Stimulated activated effector memory CD8-positive, alpha-beta T cell treated with anti-CD3 and anti-CD28 coated beads, Interleukin-12 subunit alpha, Interleukin-12 subunit beta, amount 100 ng/mL, for 72 hours (primary cell): ENCODE data around the gene ZNF341.
A peak's percentile ranks its signal among the peaks of the same experiment; 100 is the strongest.

Source experiments
- ATAC-seq: fragments of 150-1000 bp; cut with Tn5 transposase; 2 replicates; pipeline ENCODE4 v1.10.0; 2021
- DNase-seq, 2 donors: peaks; one replicate each; pipeline ENCODE4 v3.0.0; 2021 to 2022; ENCODE audit warnings: low spot score in 2 of 2
- H3K27ac Mint-ChIP-seq: one replicate; pipeline ENCODE4 v1.8.0; 2022; ENCODE audit warnings: mild to moderate bottlenecking, mixed read lengths
- H3K36me3 Mint-ChIP-seq: one replicate; pipeline ENCODE4 v1.8.0; 2022; ENCODE audit warnings: mild to moderate bottlenecking, mixed read lengths
- H3K4me1 Mint-ChIP-seq: one replicate; pipeline ENCODE4 v1.8.0; 2022; ENCODE audit warnings: mixed read lengths
- H3K4me3 Mint-ChIP-seq: one replicate; pipeline ENCODE4 v1.8.0; 2022; ENCODE audit warnings: mild to moderate bottlenecking, mixed read lengths
- H3K9me3 Mint-ChIP-seq: one replicate; pipeline ENCODE4 v1.8.0; 2022; ENCODE audit warnings: mixed read lengths

Gene ZNF341

DNA sequence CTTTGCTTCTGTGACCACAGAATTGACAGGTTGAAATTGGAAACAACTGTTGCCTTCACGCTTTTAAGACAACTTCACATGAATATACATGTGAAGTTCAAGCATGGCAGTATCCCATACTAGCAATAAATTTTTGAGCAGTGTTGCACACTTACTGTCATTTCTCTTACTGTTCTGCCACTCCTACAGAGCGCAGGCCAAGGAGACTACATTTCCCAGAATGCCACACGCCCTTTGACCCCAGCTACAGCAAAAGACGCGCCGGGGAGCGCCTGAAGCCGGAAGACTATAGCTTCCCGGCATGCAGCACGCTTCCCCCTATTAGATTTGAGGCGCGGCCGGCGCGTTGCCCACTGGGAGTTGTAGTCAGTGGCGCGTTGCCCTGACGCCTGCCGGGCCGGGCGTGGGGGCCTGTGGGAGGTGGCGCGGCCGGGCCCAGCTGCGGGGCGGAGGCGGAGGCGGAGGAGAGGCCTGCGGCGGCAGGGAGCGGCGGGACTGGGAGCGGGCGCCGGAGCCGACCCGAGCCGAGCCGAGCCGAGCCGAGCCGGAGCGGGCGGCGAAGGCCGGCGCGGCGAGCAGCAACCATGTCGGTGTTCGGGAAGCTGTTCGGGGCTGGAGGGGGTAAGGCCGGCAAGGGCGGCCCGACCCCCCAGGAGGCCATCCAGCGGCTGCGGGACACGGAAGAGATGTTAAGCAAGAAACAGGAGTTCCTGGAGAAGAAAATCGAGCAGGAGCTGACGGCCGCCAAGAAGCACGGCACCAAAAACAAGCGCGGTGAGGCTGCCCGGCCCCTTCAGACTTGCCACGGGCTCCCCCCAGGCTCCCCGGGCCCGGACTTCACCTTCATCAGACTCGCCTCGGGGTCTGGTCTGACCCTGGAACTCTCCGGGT, 79.3 kb downstream of the ZNF341 start, which contains the start of gene CHMP4B:
Gene CHMP4B (plus strand): TSS at position 464 of the 891 bp plus-strand sequence. CDS start 121 bp downstream, at position 585.
- Mint-ChIP-seq H3K4me3 (peak within 1 kb of the TSS; percentile 100), H3K36me3 (peaks cover 44% of the 10 kb centered on the region), H3K4me1 (peaks cover 42% of the 10 kb centered on the region), H3K9me3 (no peaks in the 10 kb centered on the region), H3K27ac (peak within 1 kb of the TSS; percentile 100)
- DNase-seq (peak; percentile 93 to 98), ATAC-seq (peak; percentile 98)

DNA sequence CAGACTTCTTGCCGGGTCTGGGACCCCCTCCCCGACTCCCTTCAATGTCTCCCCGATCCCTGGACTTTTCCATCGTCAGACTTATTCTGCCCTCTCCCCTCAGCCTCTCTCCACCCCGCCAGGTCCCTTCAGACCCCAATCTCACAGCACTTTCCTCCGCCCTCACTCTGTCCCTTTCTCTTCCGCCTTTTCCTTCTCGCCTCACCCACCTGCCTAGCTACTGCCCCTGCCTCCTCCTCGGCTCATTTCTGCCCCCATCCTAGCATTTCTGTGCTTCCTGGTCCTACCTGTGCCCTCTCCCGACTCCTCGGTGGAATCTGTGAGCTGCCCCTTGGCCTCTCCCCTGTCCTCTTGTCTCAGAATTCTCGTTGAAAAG, 80.0 kb downstream of the ZNF341 start:
- ATAC-seq, result no peak
- DNase-seq, result peak; percentile 10 to 63
- peaks cover 48% of the 10 kb centered on the region for H3K4me1 Mint-ChIP-seq

DNA sequence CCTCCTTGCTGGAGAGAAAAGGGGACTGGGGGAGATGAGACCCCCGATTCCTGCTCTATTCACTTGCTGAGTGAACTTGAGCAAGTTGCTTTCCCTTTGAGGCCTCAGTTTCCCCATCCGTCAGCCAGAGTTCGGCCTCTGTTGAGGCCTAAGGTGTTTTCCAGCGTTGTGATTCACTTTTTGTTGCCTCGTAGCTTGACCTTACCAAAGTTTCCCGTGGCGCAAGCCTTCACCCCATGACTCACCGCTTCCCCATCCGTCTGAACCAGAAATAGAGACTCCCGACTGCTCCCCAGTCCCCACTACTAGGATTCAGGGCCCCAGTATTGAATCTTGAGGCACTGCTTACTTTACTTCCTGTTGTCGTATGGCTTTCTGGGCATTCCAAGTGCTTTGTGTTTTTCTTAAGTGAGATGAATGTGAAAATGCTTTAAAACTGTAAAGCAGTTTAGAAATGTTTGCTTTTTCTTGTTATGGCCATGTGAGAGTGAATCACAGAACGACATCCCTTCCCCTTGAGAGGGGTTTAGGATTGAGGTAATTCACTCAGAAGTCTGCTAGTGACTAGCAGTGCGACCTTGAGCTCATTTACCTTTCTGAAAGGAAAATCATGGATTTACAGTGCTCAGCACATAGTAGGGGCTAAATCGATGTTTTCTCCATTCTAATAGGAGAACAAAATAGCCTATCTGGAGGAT, 80.5 kb downstream of the ZNF341 start:
- H3K4me1 Mint-ChIP-seq, result peaks cover 50% of the 10 kb centered on the region
- no peaks in the 10 kb centered on the region for H3K9me3 Mint-ChIP-seq
- peak; percentile 9 to 67 for DNase-seq

More for the DNA sequence above, 80.0 kb downstream of the ZNF341 start:
- Mint-ChIP-seq H3K27ac (peak overlapping the region; percentile 100), H3K9me3 (no peaks in the 10 kb centered on the region), H3K36me3 (peaks cover 49% of the 10 kb centered on the region), H3K4me3 (peak overlapping the region; percentile 100)

DNA sequence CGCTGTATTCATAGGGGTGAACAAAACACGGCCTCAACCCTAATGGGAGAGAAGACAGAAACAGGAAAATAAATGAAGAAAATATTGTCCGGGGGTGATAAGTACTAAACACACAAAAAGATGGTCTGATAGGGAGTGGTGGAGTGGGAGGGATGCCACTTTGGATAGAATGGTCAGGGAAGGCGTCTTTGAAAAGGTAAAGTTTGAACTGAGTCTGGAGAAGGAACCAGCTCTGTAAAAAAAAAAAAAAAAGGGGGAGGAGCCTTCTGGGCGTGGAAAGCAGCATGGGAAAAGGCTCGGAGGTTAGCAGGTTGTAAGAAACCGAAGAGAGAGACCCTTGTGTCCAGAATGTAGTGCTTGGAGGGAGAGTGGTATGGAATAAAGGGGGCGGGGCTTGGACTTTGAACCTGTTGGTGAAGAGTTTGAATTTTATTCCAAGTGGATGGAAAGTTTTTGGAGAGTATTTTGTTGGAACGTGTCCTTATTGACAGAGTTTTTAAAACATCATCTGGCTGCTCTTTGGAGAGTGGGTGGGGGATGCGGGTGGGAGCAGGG, 81.2 kb downstream of the ZNF341 start:
- DNase-seq (no peak), ATAC-seq (no peak)
- Mint-ChIP-seq H3K9me3 (no peaks in the 10 kb centered on the region), H3K4me3 (peak overlapping the region; percentile 100), H3K36me3 (peaks cover 49% of the 10 kb centered on the region), H3K27ac (peak overlapping the region; percentile 100), H3K4me1 (peaks cover 57% of the 10 kb centered on the region)

More for the DNA sequence above, 80.5 kb downstream of the ZNF341 start:
- ATAC-seq, result no peak
- H3K27ac Mint-ChIP-seq, result peak overlapping the region; percentile 100
- H3K36me3 Mint-ChIP-seq, result peaks cover 49% of the 10 kb centered on the region
- H3K4me3 Mint-ChIP-seq, result peak overlapping the region; percentile 100

DNA sequence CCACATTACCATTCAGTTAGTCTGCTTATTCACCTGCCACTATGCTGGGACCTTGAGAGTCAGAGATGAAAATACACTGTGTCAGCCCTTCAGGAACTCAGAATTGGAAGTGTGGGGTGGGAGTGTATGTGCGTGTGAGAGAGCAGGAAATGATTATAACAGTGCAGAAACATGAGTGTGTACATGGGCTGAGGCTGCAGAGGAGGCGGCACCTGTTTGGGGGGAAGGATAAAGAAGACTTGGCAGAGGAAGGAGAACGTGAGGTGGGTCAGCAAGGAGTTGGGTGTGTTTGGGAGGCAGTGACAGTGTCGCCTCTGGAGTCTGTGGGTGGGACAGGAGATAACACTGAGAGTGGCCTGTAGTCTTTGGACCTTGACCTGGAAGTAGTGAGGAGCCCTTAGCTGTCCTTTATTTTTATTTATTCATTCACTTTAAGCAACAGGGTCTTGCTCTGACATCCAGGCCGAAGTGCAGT, 82.5 kb downstream of the ZNF341 start:
- no peaks in the 10 kb centered on the region for H3K9me3 Mint-ChIP-seq
- DNase-seq (no peak), ATAC-seq (peak; percentile 43)
- peaks cover 58% of the 10 kb centered on the region for H3K36me3 Mint-ChIP-seq
- H3K27ac Mint-ChIP-seq, result peak overlapping the region; percentile 60
- H3K4me1 Mint-ChIP-seq, result peaks cover 69% of the 10 kb centered on the region
- peak overlapping the region; percentile 100 for H3K4me3 Mint-ChIP-seq

DNA sequence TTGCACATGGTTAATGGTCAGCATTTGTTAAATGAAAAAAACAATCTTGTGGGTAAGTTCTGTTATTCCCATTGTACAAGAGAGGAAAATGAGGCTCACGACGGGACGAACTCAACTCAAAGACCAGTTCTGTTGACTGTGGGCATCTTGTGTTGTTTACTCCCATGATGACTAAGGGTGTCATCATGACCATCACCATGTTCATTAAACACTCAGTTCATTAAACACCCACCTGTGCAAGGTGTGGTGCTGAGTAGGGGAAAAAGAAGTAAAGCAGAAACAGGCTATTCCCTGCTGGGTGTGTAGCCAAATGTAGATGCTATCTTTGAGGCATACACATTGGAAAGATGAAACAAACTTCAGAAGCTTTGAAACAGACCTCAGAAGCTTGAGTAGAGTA, 83.9 kb downstream of the ZNF341 start:
- Mint-ChIP-seq H3K9me3 (no peaks in the 10 kb centered on the region), H3K36me3 (peaks cover 66% of the 10 kb centered on the region), H3K4me3 (no peak overlapping the region), H3K4me1 (peaks cover 81% of the 10 kb centered on the region), H3K27ac (peak overlapping the region; percentile 60)
- ATAC-seq, result no peak
- no peak for DNase-seq

DNA sequence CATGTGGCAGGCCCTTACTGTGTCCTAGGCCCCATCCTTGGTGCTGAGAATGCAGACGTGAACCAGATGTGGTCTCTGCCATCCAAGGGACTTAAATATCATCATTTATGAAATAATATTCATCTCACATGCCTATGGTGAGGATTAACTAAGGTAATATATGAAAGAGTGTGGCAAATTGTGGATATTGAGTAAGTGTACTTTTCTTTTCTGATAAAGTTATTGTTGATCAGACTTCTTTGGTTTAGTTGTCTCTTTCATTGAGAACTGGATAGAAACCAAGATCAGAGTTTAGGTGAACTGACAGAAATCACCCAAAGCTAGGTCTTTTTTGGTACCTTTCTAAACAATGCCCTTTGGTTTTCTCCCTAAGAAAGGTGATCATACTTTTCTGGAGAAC, 84.4 kb downstream of the ZNF341 start:
- peaks cover 82% of the 10 kb centered on the region for H3K4me1 Mint-ChIP-seq
- peaks cover 61% of the 10 kb centered on the region for H3K36me3 Mint-ChIP-seq
- no peak overlapping the region for H3K27ac Mint-ChIP-seq
- no peaks in the 10 kb centered on the region for H3K9me3 Mint-ChIP-seq
- no peak for DNase-seq
- ATAC-seq, result no peak
- H3K4me3 Mint-ChIP-seq, result no peak overlapping the region

DNA sequence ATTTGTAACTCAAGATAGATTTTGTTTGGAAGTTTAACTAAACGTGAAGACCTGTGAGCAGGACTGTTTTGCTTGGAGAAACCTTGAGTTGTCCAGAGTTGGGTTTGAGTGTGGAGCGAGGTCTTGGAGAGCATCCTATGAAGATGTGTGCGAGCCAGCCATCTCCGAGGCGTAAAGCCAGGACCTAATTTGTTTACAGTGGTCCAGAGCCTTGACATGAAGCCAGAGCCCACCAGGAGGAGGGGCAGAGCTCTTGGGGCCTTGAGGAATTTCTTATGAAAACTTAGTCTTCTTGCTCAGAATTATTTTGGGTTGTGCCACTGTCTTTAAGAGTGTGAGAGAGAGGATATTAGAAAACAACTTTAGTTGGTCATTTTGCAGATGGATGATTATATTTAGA, 85.6 kb downstream of the ZNF341 start:
- Mint-ChIP-seq H3K27ac (peak overlapping the region; percentile 55), H3K36me3 (peaks cover 49% of the 10 kb centered on the region), H3K4me3 (no peak overlapping the region), H3K4me1 (peaks cover 78% of the 10 kb centered on the region), H3K9me3 (no peaks in the 10 kb centered on the region)
- ATAC-seq, result no peak
- no peak for DNase-seq

DNA sequence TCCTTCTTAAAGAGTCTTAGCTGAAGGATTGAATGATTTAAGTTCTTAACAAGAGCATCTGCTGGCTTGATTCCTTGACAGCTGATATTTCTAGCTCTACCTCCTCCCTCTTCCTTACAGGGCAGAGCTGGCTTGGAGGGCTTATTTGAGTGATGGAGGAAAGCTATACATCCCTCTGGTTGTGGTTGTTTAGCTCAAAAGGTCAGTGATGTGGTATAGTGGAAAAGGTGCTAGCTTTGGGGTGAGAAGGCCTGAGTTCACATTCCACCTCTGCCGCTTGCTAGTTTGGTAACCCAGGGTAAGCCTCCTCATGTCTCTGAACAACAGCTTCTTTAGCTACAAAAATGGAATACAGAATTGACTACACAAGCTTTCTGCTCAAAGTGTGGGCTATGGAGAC, 87.7 kb downstream of the ZNF341 start:
- ATAC-seq (no peak), DNase-seq (no peak)
- peak overlapping the region; percentile 55 for H3K27ac Mint-ChIP-seq
- peaks cover 45% of the 10 kb centered on the region for H3K36me3 Mint-ChIP-seq
- H3K4me3 Mint-ChIP-seq, result no peak overlapping the region
- H3K9me3 Mint-ChIP-seq, result no peaks in the 10 kb centered on the region
- H3K4me1 Mint-ChIP-seq, result peaks cover 65% of the 10 kb centered on the region

DNA sequence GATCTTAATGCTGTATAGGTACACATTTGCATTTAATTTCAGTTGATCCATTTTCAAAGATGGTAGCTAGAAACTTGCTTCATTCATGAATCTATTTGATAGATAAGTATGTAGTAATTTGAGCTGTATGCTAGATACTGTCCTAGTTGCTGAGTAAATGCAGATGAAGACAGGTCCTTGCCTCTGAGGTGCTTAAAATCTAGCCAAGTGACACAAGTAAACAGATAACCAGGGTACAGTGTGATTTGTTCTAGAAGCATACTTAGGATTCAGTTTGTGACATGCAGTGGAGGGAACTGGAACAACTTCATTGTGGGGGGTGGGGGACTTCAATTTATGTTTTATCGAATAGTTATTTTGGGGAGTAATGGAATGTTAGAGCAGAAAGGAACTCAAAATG, 88.6 kb downstream of the ZNF341 start:
- Mint-ChIP-seq H3K4me1 (peaks cover 65% of the 10 kb centered on the region), H3K9me3 (no peaks in the 10 kb centered on the region), H3K27ac (peak overlapping the region; percentile 43), H3K36me3 (peaks cover 38% of the 10 kb centered on the region), H3K4me3 (no peak overlapping the region)
- no peak for ATAC-seq
- no peak for DNase-seq

DNA sequence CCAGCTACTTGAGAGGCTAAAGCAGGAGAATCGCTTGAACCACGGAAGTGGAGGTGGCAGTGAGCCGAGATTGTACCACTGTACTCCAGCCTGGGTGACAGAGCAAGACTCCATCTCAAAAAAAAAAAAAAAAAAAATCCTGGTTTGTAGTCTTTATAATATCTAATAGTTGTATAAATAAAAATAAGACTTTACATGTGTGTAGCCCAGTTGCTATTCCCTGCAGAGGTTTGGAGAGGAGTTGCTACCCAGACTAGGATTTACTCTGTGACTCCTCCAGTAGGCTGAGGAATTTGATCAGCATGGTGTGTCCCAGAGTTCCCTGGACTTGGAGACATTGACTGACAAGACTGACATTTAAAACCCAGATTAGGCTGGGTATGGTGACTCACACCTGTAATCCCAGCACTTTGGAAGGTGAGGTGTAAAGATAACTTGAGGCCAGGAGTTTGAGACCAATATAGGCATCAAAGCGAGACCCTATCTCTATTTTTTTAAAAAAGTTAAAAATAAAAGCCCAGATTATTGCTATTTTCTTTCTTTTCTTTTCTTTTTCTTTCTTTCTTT, 89.6 kb downstream of the ZNF341 start:
- ATAC-seq (no peak), DNase-seq (no peak)
- no peaks in the 10 kb centered on the region for H3K9me3 Mint-ChIP-seq
- no peak overlapping the region for H3K4me3 Mint-ChIP-seq
- H3K4me1 Mint-ChIP-seq, result peaks cover 65% of the 10 kb centered on the region
- H3K36me3 Mint-ChIP-seq, result peaks cover 29% of the 10 kb centered on the region
- H3K27ac Mint-ChIP-seq, result no peak overlapping the region

DNA sequence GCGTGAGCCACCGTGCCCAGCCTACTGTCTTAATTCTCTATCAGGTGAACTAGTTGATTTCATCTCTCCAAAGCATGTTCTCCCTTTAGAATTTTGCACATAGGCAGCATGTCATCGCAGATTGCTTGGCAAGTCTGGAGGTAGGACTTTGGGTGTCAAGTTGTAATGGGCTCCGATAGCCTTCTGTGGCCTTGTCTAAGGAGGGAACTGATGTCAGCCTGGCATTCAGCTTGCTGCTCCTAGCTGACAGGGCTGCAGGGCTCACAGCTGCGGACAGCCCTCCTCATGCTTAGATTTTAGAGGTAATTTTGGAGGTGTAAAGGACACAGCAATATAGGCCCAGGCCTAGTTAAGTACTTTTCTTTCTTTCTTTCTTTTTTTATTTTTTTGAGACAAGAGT, 90.6 kb downstream of the ZNF341 start:
- peaks cover 68% of the 10 kb centered on the region for H3K4me1 Mint-ChIP-seq
- H3K36me3 Mint-ChIP-seq, result peaks cover 26% of the 10 kb centered on the region
- DNase-seq (no peak), ATAC-seq (no peak)
- H3K9me3 Mint-ChIP-seq, result no peaks in the 10 kb centered on the region
- H3K4me3 Mint-ChIP-seq, result no peak overlapping the region
- H3K27ac Mint-ChIP-seq, result no peak overlapping the region

DNA sequence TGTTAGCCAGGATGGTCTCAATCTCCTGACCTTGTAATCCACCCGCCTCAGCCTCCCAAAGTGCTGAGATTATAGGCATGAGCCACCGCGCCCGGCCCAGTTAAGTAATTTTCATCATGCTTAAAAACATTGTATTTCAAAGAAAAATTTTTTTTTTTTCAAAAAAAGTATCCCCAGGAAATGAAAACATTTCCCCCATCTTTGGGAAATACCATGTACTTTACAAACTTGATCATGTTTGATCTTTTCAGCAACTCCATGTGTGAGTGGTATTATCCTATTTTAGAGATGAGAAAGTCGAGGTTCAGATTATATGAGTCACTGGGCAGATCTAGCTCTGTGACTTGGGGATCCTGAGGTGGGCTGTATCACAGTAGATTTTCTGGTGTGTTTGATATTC, 91.2 kb downstream of the ZNF341 start:
- no peaks in the 10 kb centered on the region for H3K9me3 Mint-ChIP-seq
- ATAC-seq, result no peak
- peaks cover 68% of the 10 kb centered on the region for H3K4me1 Mint-ChIP-seq

DNA sequence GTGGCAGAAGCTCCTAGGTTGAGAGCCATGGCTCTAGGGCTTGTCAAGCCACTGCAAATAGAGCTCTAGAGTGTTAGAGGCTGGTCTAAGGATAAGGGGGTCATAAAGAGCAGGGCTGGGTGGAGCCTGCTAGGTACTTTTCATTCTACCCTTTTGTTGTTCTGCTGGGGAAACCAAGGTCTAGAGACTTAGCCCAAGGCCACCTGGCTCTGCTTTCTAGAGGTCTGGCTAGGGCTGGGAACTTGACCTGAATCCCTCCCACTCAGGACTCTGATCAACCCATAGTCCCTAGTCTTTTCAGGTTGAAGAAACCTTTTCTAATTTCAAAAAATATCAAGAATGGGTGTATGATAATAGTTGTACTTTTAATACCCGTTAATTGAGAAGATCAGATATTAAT, 93.1 kb downstream of the ZNF341 start:
- Mint-ChIP-seq H3K27ac (no peak overlapping the region), H3K36me3 (peaks cover 14% of the 10 kb centered on the region), H3K4me1 (peaks cover 69% of the 10 kb centered on the region), H3K4me3 (no peak overlapping the region), H3K9me3 (no peaks in the 10 kb centered on the region)
- no peak for ATAC-seq
- DNase-seq, result no peak

More for the DNA sequence above, 91.2 kb downstream of the ZNF341 start:
- Mint-ChIP-seq H3K4me3 (no peak overlapping the region), H3K27ac (no peak overlapping the region), H3K36me3 (peaks cover 26% of the 10 kb centered on the region)
- DNase-seq, result no peak
